HFF-Myc (cell line): Measurements from ENCODE around the gene HEMK1.

Experiments used
- DNase-seq: peaks from one replicate; pipeline ENCODE4 v3.0.0-alpha.2; 2011; ENCODE audit warnings: low read depth; ENCODE audit errors: extremely low read depth
- H3K4me3 ChIP-seq: replicated peaks from 2 replicates; pipeline ENCODE4 v1.5.1; 2011; ENCODE audit warnings: low read depth, mild to moderate bottlenecking, control low read depth, low read length
- TF ChIP-seq, protein P1 (sequence below): IDR thresholded peaks from 2 replicates; pipeline ENCODE4 v1.5.1; 2012; ENCODE audit warnings: mild to moderate bottlenecking, low read depth, low read length, control low read depth; ENCODE audit errors: missing control alignments

Gene HEMK1

GRCh38 chr3:50610992-50611463 is 41.7 kb downstream of the HEMK1 start:
- TF ChIP-seq, protein P1, sequence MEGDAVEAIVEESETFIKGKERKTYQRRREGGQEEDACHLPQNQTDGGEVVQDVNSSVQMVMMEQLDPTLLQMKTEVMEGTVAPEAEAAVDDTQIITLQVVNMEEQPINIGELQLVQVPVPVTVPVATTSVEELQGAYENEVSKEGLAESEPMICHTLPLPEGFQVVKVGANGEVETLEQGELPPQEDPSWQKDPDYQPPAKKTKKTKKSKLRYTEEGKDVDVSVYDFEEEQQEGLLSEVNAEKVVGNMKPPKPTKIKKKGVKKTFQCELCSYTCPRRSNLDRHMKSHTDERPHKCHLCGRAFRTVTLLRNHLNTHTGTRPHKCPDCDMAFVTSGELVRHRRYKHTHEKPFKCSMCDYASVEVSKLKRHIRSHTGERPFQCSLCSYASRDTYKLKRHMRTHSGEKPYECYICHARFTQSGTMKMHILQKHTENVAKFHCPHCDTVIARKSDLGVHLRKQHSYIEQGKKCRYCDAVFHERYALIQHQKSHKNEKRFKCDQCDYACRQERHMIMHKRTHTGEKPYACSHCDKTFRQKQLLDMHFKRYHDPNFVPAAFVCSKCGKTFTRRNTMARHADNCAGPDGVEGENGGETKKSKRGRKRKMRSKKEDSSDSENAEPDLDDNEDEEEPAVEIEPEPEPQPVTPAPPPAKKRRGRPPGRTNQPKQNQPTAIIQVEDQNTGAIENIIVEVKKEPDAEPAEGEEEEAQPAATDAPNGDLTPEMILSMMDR = no peak
- no peak for DNase-seq
- H3K4me3 ChIP-seq = peak overlapping the region; percentile 67

DNA sequence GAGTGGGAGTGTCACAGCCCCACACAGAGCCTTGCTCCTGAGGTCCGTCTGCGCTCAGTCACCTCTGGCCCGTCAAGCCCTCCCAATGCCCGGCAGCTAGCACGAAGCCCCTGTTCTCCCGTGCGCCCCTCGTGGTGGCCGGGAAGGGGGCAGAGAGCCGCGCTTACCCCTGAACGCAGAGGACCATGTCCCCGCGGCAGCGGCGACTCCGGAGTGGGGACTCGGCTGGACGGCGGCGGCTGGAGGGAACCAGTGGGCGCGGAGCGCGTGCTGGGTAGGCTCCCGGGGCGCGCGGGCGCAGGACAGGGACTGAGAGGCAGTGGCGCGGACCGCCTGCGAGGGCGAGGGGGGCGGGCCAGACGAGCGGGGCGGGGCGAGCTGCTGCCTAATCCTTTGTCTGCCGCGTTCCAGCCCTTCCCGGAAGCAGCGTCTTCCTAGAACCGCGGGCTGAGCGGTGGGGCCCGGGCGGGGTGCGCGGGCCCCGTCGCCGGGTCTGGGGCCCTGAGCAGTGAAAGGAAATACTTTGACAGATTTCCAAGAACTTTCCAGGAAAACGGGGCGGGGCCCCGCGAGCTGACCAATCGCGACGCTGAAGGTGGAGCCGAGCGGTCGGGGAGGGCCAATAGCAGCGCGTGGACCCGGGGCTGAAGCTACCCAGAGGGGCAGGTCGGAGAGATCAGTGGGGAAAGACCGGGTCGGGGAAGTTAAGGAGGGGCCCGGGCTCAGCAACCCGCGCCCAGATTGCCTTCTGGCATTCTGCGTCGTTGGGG is 42.3 kb downstream of the HEMK1 start, which contains the start of gene CISH:
Gene CISH, minus strand, starts transcription at position 311 of the 770 bp plus-strand sequence. Its CDS starts 124 bp downstream, at position 187.
- H3K4me3 ChIP-seq = peak within 1 kb of the TSS; percentile 67
- TF ChIP-seq, protein P1 = peak; percentile 48
- no peak for DNase-seq

- H3K4me3 ChIP-seq = peak overlapping the region; percentile 67
- DNase-seq = no peak
- TF ChIP-seq, protein P1 = no peak
These were observed 43.0 kb downstream of the HEMK1 start for GRCh38 chr3:50612234-50612882.

DNA sequence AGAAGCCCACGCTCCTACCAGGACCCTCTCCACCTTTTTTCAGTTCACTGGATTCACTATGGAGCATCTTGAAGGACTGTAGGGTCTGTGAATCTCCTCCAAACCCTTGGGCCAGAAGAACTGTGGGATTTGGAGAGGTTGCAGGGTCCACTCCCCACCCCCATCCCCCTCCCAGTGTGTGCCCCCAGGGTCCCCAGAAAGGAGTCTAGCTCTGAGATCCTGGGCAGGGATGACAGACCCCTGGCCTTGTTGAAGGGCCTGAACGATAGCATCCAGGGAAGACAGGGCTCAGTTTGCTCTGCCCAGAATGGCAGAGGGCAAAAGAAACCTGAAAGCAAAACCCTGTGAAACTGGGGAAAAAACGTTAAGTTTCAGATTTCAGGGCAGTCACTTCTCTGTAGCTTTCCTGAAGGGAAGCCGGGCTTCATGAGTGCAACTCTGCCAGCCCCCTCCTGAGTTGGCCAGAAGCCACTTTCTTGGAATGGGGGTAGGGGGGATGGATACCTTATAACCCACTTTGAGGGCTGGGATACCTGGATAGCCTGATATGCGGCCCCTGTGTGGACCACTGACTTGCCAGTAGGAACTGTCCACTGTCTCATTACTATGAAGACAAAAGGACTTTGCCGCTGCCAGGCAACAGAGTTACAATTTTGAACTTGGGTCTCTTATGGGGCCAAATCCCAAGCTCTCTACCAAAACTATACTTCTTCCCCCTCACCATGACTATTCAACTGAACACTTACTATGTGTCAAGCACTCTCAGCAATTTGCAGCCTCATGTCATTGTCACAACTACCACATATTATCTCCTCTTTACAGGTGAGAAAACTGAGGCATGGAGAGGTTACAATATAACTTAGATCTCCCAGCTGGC is 43.9 kb downstream of the HEMK1 start:
- DNase-seq = no peak
- no peak overlapping the region for H3K4me3 ChIP-seq
- TF ChIP-seq, protein P1 = no peak

DNA sequence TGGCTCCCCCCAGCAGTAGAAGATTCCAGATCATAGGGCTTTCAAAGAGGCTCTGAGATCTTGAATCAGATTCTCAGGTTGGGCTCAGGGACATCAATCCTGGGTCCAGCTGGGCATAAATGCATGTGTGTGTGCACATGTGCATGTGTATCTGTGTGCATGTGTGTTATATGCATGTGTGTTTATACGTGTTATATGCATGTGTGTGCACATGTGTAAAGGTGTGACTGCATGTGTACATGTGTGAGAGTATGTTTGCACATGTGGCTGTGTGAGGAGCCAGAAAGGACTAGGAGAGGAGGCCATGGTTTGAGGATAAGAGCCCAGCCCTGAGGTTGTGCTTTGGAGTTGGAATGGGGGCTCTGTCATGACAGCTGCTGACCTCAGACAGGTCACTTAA is 45.9 kb downstream of the HEMK1 start:
- DNase-seq = no peak
- TF ChIP-seq, protein P1 = no peak
- no peak overlapping the region for H3K4me3 ChIP-seq

DNA sequence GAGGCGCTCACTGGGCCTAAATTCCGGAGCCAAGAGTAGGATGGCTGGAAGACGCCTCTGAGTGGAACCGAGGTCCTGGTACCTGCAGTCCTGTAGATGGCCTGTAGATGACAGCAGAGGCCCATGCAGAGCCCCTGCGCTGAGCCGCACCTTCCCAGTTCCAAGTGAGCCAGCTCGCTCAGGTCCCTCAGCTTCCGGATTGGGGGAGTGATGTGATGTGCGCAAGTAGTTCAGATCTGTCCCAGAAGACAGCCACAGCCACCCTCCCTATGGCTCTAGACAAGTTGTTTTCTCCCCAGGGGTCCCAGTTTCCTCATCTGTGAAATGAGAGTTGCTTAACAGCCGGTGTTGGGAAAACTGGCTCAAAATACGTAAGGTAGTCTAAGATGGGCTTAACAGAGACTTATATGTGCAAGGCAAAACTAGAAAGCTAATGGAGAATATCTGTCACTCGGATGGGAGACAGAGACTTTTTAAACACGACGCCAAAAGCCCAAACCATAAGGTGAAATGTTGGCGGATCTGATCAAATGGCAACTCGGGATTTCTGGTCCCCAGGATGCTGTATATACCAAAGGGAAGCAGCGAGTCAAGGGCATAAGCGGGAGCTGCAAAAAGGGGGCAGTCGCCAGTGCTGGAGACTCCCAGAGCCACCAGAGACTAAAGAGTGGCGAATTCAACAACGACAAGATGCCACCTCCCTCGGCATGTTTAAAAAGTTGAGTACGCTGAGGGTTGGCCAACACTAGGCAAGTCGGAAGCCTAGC is 46.9 kb downstream of the HEMK1 start:
- TF ChIP-seq, protein P1 = peak; percentile 100
- H3K4me3 ChIP-seq = peak overlapping the region; percentile 85
- no peak for DNase-seq
